ENCODE results near the gene KCNG2.
"Not testable (repeated sequence)": the region's sequence is repeated elsewhere in the genome, so short reads cannot be mapped to it uniquely, and the experiment has no call there.

The KCNG2 gene

DNA sequence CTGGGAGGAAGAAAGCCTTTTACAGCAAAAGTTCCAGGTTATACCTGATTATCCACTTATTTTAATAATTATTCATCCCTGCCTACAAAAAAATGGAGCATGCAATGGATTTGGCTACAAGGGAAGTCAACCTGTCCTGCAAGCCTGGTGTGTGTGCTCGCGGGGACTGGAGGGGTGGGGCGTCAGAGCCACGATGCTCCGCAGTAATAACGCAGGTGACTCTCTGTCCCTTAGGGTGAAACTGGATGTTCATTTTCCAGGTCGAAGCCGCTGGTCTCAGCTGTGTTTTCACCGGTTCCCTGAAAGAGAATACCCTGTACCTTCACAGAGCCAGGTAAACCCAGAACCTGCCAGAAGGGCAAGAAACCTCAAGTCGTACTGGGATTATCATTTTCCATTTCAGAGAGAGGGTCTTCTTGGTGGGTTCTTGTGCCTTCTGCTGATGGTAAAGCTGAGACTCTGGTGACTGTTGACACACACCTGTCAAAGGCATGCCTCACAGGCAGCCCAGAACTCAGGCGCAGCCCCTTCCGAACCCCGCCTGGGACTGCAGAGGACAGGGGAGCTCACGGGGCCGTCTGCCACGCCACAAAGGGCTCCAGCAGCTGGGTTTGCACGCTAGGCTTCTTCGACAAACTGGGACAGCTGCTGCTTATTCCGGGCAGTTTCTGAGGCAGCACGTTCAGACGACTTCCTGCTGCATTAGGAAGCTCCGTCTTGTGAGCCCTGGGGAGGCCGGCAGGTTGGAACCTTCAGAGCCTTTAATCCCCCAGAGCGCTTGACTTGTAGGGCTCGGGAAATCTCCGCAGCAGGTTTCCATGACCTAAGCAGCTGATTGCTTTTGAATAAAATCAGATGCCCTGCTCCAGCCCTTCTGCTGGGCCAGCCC lies 58.6 kb downstream of the KCNG2 start:
- DNase-seq, result peak; percentile 93

DNA sequence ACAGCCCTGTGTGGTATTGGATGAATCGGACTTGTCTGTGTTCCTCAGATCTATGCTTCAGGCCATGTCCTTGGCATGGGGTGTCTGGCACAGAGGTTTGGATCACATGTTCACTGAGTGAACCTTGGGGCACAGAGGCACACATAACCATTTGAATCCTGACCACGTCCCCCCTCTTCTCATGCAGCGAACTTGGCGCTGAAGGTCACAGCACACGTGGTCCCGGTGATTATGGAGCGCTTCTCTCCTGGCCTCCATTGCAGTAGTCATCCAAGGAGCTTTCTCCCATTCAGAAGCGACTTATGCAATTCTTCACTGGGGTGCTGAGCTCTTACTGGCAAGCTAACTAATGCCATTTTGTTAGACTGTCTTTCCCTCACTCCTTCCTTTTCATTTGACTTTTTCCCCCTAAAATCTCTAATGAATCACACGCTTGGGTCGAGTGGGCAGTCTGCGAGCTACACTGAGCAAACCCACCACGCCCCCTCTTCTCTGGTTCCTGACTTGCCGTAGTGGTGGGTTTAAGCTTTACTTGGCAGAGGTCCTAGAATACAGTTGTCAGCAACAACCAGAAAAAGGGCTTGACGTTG lies 59.4 kb downstream of the KCNG2 start:
- peak; percentile 56 for DNase-seq

DNA sequence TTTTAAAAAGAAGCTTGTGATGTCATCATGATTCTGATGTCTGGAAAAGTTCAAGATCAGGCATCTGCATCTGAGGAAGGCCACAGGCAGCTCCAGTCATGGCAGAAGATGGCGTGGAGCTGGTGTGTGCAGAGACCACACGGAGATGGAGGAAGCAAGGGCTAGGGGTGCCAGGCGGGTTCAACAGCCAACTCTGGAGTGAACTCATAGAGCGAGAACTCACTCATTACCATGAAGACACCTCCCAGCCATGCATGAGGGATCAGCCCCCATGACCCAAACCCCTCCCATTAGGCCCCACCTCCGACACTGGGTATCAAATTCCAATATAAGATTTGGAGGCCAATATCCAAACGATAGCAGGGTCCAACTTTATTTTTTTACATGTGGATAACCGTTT lies 61.6 kb downstream of the KCNG2 start:
- no peak for DNase-seq

DNA sequence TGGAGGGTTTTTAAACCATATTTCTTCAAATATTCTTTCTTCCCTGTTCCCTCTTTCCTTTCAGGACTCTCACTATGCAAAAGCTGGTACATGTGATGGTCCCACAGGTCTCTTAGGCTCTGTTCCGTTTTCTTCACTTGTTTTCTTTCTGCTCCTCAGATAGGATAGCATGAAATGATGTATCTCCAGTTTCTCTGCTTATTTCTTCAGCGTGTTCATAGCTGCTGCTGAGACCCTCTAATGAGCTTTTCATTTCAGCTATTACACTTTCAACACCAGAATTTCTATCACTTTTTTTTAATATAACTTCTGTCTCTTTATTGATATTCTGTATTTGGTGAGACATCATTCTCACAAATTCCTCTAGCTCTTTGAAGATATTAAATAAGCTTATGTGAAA lies 63.9 kb downstream of the KCNG2 start:
- no peak for DNase-seq

DNA sequence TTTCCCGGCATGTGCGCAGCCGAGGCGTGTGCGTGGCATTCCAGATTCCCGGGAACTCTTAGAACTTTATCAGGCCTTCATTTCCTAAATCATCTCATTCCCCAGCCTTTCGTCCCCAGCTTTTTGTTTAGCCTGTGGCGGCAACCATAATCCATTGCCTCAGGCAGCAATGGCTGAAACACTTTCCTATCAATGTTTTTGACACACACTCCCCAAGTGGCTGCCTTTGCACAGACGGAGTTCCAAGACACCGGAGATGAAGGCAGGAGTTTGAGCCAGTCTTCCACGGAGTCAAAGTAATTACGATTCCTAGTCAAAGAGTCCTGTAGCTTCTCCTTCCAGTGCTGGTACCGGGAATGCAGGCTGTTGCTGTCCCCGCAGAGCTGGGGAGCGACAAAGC lies 64.8 kb downstream of the KCNG2 start:
- DNase-seq, result no peak

DNA sequence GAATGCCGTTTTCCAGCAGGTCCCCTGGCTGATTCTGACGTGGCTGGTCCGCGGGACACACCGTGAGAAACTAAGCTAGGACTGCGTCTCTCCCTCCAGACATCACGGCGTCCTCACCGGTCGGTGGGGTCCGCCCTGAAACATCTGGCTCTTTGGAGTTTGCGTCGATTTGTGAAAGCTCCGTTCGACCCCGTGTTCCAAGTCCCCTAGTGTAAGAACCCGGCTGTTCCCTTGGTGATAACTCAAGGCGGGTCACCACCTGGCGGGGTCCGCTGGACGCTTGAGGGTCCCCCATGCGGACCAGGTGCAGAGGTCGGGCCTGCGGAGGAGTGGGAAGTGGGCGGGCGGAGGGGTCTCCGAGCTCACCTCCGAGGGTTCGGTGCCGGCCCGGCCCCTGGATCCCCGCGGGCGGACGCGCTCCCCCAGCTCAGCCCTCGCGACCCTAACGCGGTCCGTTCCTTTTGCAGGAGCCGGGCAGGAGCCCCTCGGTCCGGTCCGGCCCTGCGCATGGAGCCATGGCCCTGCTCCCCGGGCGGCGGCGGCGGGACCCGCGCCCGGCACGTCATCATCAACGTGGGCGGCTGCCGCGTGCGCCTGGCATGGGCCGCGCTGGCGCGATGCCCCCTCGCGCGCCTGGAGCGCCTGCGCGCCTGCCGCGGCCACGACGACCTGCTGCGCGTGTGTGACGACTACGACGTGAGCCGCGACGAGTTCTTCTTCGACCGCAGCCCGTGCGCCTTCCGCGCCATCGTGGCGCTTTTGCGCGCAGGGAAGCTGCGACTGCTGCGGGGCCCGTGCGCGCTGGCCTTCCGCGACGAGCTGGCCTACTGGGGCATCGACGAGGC lies 65.6 kb downstream of the KCNG2 start:
- no peak for DNase-seq

DNA sequence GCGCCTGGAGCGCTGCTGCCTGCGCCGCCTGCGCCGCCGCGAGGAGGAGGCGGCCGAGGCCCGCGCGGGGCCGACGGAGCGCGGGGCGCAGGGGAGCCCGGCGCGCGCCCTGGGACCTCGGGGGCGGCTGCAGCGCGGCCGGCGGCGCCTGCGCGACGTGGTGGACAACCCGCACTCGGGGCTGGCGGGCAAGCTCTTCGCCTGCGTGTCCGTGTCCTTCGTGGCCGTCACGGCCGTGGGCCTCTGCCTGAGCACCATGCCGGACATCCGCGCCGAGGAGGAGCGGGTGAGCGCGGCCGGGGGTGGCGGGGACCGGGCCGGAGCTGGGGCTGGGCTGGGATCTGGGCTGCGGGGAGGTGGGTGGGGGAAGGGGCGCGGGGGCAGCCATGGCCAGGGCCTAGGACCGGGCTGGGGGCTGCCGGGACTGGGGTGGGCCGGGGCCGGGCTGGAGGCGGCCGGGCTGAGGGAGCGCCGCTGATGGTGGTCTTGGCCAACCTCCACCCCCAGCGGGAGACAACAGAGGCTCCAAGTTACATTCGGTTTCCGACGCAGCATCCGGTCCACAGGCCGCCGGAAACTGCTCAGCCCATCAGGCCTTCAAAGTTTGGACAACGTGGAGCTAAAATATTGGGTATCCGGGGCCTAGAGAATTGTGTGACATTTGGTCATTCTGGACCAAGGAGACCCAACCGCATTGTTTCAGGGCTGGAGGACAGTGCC lies 66.4 kb downstream of the KCNG2 start:
- no peak for DNase-seq

DNA sequence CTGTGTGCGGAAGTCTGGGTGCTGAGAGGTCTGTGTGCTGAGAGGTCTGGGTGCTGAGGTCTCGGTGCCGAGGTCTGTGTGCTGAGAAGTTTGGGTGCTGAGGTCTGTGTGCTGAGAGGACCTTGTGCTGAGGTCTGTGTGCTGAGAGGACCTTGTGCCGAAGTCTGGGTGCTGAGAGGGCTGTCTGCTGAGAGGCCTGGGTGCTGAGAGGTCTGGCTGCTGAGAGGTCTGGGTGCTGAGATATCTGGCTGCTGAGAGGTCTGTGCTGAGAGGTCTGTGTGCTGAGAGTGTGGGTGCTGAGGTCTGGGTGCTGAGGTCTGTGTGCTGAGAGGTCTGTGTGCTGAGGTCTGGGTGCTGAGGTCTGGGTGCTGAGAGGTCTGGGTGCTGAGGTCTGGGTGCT lies 67.2 kb downstream of the KCNG2 start:
- DNase-seq, result not testable (repeated sequence)

DNA sequence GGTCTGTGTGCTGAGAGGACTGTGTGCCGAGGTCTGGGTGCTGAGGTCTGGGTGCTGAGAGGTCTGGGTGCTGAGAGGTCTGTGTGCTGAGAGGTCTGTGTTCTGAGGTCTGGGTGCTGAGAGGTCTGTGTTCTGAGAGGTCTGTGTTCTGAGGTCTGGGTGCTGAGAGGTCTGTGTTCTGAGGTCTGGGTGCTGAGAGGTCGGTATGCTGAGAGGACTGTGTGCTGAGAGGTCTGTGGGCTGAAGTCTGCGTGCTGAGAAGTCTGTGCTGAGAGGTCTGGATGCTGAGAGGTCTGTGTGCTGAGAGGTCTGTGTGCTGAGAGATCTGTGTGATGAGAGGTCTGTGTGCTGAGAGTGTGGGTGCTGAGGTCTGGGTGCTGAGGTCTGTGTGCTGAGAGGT lies 68.2 kb downstream of the KCNG2 start:
- not testable (repeated sequence) for DNase-seq

DNA sequence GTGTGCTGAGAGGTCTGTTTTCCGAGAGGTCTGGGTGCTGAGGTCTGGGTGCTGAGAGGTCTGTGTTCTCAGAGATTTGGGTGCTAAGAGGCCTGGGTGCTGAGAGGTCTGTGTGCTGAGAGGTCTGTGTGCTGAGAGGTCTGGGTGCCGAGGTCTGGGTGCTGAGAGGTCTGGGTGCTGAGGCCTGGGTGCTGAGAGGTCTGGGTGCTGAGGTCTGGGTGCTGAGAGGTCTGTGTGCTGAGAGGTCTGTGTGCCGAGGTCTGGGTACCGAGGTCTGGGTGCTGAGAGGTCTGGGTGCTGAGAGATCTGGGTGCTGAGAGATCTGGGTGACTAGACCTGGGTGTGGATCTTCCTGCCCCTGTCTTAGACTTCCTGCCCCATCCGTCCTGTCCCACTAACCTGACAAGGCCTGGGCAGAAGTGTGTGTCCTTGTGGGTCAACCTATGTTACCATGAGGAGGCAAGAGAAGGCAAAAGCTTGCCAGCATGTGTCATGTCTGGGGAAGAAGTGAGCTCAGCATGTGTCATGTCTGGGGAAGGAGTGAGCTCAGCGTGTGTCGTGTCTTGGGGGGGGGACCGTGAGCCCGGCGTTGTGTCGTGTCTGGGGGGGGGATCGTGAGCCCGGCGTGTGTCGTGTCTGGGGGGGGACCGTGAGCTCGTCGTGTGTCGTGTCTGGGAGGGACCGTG lies 69.3 kb downstream of the KCNG2 start:
- no peak for DNase-seq

DNA sequence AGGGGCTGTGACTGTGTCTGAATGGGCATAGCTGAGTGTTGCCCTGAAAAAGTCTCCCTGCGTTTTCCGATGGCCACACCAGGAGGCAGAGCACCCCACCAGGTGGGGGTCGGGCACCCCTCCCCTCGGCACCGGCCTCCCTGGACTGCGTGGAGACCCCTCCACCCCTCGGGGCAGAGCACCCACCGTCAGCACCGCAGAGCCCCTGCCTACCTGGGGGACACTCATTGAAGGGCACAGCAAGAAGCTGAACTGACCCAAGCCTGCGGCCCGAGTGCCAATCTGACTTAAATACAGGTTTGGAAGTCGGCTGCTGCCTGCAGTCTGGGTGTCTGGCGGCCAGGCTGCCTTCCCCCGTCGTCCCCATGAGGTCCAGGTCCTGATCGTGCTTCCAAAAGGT lies 69.9 kb downstream of the KCNG2 start:
- DNase-seq, result no peak

DNA sequence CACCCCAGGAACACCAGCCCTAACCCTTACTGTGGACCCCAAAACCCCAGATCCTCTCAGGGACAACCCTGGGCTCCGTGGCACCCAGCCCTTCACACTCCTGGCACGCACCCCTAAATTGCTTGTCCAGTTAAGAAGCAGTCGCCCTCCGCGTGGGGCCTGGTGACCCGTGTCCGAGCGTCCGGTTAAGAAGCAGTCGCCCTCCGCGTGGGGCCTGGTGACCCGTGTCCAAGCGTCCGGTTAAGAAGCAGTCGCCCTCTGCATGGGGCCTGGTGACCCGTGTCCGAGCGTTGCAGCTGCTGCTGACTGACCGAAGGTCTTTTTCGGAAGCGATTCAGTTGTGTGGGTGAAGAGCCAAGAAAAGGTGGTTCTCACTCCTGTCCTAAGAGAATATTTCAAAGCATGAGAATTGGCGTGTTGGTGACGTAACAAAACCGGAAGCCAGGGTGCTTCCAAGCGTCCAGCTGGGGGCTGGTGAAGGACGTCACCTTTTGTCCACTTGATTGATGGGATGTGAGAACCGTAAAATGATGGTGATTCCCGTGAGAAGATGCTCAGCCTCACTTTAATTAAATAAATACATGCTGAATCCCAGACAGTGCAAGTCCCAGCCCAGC lies 70.5 kb downstream of the KCNG2 start:
- no peak for DNase-seq

DNA sequence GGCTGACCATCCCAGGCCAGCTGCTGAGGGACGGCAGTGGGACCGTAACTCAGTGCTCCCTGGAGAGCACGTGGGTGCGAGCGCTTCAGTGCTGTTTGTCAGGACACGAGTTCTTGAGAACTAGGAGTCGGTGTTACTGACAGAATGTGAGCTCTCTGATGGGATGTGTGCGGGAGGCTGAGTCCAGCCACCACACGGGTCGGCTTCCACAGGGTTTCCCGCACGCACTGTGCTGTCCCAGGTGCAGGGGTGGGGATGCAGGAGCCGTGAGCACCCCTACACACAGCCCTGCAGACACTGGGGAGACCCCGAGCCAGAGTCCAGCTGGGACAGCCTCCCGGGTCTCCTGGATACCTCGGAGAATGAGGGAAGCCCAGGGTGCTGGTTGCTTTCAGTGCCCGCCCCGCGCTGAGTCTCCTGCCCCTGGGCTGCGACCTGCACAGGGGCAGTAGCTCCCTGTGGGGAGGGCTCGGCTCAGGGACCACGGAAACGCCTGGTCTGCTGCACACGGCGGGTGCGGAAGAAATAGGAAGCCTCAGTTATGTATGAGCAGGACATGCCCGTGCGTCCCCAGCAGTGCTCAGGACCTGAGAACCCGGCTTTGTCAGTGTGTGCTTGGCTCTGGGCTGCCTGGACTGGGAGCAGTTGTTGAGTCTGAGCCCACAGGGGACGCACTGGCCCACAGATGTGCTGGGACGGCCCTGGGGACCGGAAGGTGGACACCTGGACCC lies 71.2 kb downstream of the KCNG2 start:
- no peak for DNase-seq

DNA sequence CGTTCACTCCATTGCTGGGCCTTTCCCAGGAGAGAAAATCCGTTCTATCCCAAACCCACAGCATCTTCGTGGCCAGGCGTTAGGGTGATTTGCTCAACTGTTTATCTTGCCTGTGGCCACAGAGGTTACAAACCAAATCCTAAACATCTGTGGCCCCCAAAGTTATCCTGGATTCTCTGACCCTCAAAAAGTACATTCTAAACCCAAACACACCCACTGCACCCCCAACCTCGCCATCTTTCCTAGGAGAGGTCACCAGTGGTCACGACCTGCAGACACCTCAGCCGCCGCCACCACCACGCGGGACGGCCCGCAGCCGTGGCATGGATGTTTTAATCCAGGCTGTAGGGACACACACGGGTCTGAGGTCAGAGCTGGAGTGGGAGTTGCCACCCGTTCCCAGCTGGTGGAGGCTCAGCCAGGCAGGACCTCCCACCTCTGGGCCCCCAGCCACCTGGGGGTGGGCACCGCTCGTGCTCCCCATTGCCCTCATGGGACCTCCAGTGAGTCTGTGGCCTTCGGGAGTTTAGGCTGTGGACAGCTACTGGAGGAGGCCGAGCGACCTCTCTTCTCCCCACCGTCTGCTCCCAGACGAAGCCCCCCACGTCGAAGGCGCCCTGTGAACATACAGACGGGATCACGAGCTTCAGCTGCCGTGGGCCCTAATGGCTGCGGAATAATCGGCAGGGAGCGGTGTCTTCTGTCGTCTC lies 72.0 kb downstream of the KCNG2 start:
- no peak for DNase-seq

DNA sequence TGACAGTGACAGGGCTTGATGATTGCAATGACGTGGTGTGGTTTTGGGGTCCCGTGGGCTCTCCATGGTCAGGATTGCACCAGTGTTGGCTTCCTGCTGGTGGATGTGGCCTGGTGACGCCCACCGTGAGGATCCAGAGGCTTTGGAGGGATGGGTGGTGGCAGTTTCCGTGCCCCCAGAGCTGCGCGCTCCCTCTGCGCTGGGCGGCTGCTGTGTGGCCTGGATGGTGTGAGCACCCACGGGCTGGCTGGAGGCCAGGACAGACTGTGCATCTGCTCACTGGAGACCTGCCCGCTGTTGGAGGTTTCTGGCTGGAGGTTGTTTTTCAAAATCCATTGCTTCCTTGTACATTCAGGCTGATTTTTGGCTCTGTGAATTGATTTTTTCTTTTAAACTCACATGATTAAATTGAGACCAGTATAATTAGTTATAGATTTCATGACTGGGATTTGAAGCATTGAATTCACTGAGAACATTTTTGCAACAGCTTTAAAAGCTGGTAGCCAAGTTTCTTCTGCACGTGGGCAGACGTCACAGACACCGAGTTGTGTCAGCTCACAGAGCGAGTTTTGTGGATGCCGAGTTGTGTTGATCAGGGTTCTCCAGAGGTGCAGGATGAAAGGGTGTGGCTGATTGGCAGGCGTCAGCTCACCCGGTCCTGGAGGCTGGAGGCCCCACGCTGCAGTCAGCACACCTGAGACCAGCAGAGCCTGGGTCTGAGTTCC lies 72.7 kb downstream of the KCNG2 start:
- DNase-seq, result no peak

DNA sequence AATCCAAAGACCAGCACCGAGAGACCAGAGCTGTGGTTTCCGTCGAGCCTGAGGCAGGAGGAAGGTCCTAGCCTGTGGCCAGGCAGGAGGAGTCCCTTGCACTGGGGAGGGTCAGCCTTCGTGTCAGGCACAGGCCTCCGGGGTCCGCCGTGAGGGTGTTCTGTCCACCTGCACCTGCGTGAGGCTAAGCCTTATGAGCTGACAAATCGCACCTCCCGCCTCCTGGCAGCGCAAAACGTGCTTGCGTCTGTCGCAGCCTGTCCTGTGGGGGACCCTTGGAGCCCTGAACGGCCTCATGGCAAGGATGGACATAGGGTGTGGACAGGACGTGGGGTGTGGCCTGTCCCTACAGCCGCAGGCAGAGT lies 73.3 kb downstream of the KCNG2 start:
- DNase-seq, result no peak

DNA sequence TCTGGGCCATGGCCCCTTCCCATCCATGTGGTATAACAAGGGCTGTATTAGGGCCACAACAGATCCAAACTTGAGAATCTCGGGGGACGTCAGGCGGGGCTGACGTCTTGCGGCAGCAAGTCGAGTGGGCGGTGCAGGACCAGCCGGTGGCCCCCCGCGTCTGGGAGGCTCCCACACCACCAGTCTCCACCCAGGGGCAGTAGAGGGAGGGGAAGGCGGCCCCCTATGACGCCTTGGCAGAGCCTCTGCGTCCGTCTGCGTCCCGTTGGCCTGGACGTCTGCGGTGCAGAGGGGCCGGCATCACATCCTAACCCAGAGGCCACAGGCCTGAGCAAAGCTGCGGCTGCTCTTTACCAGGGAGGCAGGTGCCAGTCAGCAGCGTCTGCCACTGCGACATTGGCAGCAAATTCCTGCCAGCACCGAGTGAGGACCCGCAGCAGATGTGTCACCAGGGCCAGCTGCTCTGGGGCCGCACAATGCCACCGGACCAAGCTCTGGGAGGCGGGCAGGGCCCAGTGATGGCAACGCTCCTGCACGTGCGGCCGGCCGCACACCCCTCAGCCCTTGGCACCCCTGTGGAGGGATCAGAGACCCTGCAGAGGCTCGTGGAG lies 73.8 kb downstream of the KCNG2 start:
- no peak for DNase-seq

DNA sequence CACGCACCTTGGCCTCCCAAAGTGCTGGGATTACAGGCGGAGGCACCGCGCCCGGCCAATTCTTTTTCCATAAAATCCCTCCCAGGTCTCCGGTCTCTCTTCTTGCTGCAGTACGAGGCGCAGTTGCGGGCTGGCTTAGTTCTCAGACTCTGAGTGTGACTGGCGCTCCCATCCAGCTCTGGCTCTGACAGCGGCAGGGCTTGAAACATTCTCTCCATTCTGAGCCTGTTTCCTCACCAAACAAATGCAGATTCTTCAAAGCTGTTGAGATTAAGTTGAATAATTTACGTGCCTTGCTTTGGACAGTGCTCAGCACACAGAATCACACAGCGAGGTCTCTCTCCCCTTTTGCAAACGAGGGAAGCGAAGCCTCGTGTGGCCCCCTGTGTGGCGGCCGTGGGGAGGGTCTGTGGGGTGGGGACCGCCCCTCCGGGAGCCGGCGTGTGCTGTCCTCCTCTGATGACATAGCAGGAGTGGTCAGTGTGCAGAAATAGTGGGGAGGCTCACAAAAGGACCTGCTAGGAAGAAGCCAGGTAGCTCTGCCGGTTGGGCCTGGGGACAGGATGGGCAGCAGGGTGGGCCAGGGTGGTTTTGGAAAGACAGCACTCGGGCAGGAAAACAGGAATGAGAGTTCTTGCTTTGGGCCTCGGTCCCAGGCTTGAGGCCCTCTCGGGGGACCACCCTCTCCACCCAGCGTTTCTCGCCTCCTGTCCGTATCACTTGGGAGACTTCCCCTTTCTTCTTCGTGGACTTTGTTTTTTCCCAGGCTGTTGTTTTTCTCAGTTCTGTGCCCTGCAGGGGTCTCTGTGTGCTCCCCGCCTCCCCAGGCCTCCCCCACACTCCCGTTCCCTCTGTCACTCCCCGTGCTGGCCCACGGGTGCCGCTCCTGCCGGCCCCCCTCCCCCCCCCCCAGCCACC lies 75.0 kb downstream of the KCNG2 start:
- no peak for DNase-seq
